B cell (primary cell): ENCODE data around the gene KRCC1.

Experiments used
- CTCF ChIP-seq: fragments of 200-600 bp; IDR thresholded peaks from one replicate; pipeline ENCODE4 v1.8.0; 2022; ENCODE audit warnings: antibody characterized with exemption, mild to moderate bottlenecking
- EZH2 ChIP-seq: IDR thresholded peaks from 2 replicates; pipeline ENCODE4 v1.6.1; 2012; ENCODE audit warnings: borderline replicate concordance, low read depth, mild to moderate bottlenecking, moderate library complexity, low read length; ENCODE audit not compliant: insufficient read depth, poor library complexity, severe bottlenecking

GRCh38 chr2:88011011-88011410 is 44.6 kb downstream of the KRCC1 start:
- TF ChIP-seq CTCF (no peak), EZH2 (no peak)
